IPS-NIHi7 (cell line): ENCODE results near the gene BRI3.

ENCODE experiments used
- DNase-seq: peaks from one replicate; pipeline ENCODE4 v3.0.0; 2012; ENCODE audit warnings: mixed read lengths; ENCODE audit errors: extremely low spot score

The BRI3 gene

DNA sequence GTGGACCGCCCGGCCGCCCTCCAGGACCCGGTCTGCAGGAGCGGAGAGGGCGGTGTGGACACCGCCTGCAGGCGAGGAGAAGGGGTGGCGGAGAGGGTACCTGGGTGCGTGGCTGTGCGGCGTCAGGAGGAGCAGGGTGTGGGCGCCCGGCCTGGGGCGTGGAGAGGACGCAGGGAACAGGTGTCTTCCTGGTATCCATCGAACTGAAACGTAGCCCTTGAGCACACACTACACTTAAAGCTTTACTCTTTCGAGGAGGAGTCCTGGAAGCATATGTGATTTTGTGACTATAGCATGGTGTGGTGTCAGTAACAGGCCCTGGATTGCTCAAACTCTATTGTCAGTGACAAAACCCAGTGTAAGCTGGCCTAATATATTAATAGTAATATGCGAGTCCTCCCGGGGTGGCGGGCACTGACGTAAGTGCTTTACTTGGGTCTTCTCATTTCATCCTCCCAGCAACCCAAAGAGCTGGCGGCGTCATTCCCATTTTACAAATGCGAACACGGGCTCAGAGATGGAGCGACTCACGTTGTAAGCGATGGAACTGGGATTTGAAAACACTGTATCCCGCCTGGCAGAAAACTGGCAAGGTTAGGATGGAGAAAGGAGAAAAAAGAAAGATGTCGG is 28.9 kb upstream of the BRI3 start:
- no peak for DNase-seq

DNA sequence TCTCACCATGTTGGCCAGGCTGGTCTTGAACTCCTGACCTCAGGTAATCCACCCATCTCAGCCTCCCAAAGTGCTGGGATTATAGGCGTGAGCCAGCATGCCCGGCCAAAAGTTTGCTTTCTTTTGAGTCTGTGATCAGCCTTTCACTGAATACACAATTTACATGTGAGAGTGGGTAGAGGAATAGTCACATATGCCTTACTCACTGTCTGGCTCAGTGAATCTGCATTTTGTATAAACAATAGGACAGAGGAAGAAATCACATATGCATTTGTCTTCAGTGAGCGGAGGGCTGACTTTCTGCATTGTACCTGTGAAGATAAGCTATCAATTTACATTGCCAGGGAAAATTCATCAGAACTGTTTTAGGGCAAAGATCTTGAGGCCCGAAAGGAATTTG is 27.0 kb upstream of the BRI3 start:
- no peak for DNase-seq

DNA sequence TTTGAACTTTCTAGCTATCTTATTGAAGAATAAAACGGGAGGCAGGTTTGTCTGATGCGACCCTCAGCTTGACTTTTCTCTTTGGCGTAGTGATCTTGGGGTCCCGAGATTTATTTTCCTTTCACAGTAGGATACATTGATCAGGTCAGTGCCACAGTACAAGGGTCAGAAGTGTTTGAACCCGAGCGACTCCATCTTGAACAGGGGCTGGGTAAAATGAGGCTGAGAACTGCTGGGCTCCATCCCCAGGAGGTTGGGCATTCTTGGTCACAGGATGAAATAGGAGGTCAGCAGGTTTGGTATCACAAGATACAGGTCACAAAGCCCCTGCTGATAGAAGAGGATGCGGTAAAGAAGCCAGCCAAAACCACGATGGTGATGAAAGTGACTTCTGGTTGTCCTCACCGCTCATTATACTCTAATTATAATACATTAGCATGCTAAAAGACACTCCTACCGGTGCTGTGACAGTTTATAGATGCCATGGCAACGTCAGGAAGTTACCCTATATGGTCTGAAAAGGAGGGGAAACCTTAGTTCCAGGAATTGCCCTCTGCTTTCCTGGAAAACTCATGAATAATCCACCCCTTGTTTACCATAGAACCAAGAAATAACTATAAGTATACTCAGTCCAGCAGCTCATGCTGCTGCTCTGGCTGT is 26.4 kb upstream of the BRI3 start:
- no peak for DNase-seq

DNA sequence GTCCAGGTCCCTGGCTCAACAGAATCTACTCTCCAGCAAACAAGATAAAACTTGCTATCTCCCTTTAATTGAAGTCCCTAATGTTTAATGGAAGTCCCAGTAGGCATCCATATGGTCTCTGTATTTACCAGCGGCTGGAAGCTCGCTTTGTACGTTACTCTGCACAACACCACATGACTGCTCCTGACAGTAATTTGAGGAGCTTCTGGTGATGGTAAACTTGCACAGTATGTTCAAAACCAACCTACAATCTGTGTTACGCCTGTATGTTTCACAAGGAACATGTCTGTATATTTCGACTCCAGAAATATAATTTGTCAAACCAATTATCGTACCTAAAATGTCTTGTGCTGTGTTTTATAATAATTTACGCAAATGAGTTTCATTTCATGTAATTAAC is 25.1 kb upstream of the BRI3 start:
- no peak for DNase-seq

DNA sequence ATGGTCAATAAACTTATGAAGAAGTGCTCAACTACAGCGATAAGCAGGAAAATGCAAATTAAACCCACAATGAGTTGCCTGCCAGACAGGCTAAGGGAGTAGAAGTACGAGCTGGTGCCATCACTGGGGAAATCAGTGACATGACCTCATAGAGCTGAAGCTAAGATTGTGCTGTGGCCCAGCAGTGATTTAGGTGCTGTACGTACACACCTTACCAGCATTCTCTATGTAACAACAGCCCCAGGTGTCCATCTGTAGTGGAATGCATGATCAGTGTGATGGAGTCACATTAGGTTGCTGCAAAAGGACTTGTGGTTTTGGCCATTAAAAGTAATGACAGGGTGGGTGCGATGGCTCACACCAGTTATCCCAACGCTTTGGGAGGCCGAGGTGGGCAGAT is 23.8 kb upstream of the BRI3 start:
- DNase-seq, result no peak

DNA sequence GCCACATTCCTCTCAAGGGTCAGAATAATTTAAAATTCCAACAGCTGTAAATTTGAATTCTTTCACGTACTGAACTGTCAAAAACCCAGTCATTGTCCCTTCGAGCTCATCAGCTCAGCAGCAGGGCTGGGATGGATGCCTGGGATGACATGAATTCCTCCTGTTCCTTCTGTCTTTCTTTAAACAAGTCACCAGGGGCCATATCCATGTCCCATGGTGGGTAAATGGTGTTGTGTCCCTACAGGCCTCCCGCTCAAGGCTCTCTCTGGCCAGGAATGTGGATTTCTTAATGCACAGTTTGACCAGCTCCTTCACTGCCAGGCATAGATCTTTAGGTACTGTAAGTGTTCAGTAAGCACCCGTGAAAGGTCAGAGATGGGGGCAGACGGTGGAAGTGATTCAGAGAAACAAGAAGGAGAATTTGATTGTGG is 15.6 kb upstream of the BRI3 start:
- DNase-seq, result no peak

DNA sequence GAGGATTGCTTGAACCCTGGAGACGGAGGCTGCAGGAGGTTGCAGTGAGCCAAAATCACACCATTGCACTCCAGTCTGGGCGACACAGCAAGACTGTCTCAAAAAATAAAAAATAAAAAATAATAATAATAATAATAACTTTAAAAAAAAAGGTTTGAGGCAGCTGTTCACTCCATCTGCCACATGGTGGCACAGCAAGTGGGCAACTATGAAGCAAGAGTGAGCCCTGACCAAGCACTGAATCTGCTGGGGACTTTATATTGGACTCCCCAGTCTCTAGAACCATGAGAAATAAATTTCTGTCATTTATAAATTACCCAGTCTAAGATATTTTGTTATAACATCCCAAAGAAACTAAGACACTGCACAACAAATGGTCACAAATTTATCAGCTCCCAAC is 14.6 kb upstream of the BRI3 start:
- DNase-seq, result no peak

DNA sequence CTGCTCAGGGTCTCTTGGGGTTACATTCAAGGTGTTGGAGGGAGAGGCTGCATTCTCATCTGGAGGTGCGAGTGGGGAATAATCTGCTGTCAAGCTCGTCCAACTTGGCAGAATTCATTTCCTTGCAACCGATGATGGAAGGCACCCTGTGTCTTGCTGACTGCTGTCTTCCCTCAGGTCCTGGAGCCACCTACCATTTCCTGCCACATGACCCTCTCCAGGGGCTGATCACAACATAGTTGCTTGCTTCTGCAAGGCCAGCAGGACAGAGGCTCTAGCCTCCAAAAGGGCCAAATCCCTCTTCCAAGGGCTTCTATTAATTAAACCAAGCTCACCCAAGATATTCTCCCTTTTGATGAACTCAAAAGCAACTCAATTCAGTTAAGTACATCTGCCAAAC is 14.2 kb upstream of the BRI3 start:
- no peak for DNase-seq

DNA sequence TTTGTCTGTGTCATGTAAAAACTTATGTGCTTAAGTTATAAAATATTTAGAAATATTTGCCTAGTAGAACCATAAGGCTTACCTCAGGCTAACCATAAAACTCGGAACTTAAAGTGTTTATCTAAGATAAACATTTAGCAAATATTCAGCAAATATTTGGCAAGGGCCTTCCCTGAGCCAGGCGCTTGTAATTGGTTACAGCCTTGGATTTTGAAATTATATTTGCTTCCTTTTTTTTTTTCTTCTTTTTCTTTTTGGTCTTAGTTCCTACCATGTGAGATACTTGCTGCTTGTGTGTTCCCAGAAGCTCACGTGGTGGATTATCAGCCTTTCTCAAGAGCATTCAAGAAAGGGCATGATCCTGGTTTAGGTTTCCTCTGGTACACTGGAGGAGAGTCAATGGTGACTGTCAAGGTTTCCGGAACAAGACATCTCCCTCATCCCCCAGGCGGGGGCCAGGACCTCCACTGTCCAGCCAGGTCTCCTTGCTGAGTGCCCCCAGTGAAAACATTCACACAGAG is 5.2 kb upstream of the BRI3 start:
- DNase-seq, result no peak

DNA sequence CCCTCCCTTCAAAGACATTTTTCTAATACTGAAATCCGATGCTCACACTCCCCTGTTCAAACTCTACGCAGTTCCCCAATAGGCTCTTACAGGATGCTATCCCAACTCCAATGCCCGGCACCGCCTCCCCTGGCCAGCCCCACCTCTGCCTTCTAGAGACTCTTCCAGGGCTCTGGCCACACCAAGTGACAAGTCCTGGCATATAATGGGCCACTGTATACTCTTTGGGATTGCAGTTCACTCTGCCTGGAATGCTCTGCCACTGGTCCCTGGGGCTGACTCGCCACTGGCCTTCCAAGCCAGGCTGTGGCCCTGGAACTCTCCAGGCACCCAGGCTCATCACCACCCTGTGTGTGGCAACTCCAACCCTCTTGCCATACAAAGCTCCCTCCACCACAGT is 3.1 kb upstream of the BRI3 start:
- no peak for DNase-seq

DNA sequence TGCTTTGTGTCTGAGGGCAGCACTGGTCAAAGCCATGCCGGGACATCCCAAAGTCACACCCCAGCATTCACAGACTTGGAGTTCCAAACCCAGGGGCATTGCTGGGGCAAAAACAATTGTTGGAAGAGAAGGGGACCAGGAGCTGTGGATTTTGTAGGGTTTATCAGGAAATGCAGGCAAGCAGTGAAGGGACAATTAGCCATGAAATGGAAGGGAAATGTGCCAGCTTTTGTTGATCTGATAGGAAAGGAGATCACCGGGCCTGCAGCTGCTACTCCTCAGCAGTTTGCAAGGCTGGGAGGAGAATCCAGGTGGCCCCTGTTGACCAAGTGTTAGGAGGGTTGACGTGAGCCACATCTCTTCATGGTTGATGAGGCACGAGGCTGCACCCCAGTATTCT is 2.5 kb upstream of the BRI3 start:
- DNase-seq, result no peak

DNA sequence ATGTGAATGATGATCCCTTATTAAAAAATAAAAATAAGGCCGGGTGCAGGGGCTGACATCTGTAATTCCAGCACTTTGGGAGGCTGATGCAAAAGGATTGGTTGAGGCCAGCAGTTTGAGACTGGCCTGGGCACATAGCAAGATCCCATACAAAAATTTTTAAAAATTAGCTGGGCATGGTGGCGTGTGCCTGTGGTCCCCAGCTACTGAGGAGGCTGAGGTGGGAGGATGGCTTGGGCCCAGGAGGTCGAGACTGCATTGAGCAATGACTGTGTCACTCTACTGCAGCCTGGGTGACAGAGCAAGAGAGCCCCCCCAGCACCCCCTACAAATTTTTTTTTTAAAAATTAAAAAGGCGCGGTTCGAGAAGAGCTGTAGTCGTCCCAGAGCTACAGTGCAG is 1.2 kb upstream of the BRI3 start:
- no peak for DNase-seq

DNA sequence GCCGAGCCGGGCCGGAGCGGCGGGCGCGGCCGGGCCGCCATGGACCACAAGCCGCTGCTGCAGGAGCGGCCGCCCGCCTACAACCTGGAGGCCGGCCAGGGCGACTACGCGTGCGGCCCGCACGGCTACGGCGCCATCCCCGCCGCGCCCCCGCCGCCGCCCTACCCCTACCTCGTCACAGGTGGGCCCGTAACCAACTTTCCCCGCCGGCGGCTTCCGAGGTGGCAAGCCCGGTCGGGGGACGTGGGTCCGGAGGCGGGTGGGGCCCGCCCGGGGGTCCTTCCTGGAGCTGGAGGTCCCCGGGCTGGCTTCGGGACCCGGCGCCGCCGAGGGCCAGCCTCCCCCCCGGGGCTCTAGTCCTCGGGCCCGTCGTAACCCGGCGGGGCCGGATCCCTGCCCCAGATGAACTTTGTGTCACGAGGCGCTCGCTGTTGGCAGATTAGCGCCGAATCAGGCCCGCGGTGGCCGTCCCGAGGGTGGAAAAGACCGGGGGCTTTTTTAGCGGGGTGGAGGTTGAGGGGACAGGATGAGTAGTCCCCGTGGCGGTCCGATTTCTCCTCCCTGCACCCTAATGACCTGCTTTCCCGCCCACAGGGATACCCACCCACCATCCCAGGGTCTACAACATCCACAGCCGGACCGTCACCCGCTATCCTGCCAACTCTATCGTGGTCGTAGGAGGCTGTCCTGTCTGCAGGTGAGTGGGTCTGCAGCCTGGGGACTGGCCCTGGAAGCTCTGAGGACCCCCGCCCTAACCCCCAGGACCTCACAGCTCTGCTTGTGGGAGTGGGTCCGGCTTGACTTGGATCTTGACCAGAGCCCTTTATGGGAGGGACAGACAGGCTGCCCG is 496 bp downstream of the BRI3 start:
- no peak for DNase-seq

DNA sequence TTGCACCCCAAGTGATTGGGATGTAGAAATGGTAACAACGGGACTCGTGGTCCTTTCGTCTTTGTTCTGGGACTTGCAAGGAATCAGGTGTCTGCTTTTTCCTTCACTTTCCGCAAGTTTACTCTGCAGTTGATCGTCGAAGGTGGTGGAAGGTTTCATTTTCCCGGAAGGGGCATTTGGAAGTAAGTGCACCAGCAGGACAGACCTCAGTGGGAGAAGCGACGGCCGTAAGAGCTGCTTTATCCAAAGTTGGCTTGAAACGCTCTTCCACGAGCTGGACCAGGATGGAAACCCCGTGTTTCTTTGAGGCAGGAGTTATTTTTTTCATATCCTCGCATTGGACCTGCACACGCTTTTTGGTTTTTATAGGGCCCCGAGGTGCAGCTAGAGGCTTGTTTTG is 1.2 kb downstream of the BRI3 start:
- DNase-seq, result no peak

DNA sequence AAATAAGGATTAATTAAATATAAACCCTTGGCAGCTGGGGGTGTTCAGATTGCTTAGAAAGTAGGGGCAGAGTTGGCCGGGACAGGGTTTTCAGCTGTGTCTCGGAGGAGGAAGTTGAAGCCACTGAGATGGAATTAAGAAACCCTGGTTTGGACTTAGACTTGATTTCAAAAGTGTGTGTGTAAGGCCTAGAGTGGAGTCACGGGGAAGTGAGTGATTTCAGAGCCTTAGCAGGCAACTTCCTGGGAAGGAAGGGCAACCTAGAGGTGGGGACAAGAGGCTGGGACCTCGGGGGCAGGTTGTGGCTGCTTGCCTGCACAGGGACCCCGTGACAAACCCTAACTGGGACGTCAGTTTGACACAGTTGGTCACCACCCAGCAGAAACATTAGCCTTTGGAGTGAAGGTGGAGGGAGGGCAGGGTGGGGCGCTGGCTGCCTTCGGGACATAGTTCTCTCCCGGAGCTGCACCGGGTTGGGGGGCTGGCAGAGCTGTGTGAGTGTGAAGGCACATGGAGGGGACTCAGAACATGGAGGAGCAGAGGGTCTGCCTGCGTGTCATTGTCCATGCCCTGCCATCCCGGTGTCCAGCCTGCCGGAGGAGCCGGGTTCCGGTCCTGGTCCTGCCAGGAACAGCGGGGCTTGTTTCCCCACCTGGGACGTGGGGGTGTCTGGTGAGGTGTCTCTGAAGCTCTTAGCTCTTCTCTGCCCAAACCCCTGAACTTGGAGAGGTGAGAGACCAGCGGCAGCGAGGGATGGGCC is 1.8 kb downstream of the BRI3 start:
- DNase-seq, result no peak

DNA sequence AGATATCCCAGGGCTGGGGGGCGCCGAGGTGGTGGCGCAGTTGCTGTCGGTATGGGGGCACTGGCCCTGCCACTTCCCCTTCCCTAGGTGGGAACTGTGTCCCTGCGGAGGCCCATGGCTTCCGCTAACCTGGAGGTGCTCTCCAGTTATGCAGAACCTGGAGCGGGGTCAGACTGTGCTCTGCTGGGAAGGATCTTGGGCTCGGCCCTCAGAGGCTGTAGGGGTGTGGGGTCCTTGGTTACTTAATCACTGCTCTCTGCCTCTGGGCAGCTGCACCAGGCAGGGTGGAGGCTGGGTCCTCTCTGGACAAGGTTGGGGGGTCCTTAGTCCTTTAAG is 2.4 kb downstream of the BRI3 start:
- no peak for DNase-seq

DNA sequence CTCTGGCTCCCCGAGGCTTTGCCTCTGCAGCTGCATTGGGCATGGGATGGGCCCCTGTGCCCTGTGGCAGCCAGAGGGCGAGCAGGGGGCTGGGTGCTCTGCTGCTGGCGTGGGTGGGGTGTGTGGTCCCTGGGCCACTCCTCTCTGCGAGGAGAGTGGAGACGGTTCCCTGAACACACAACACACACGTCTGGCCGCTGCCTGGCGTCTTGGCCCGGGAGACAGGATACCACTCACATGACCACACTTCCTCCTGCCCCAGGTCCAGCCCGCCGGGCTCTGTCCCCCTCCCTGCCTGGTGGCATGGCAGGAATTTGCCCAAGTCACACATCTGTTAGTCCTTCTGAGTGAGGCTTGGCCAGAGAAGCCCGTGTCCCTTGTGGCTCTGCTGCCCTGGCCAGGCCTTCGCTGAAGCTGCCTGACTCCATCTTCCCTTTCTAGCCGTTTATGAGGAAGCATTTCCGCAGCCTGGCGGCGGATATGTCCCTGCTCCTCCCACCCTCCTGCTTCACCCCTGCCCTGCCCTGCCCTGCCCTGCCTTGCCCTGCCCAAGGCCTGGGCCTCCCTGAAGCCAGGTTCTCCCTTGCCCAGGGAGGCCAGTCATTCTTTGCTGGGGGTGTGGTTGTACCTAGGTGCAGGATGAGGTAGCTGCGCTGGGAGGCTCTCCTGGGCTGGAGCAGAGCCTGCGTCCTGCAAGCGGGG is 3.0 kb downstream of the BRI3 start:
- DNase-seq, result no peak

DNA sequence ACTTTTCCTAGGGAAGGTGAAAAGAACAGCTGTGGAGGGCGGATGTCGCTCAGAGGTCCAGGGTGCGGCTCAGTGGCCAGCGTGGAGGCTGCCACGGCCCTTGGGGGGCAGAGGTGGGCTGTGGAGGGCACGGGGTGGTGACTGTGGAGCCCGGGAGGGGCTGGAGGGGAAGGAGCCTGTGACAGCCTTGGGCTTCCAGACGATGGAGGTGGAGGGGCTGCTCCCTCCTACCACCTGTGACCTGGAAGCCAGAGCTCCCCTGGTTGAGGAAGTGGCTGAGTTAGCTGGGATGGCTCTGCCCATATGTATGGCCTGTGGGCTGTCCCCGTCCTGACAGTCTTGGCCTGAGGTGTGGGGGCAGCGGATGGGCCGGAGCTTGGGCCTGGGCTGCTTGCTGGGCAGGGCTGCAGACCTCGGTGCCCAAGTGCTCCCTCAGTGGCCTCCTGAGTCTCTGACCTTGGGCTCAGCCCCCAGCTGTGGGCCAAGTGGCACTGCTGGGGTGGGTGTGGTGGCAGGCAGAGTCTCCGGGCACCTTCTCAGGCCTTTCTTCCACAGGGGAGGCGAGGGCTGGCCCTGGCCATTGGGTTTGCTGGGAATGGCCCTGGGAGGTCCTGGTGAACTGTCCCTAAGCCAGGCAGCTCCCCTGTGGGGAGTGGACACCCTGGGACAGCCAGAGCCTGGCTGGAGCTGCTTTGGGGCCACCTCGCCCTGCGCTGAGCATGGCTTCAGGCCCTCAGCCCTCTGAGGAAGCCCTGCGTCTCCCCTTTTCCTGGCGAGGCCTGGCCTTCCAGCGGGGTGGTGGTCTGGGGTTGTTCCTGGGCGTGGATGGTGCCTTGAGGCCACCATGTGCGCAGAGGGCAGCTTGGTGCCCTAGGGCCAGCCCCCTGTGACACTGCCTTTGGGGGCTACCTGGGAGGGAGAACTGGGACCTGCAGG is 3.9 kb downstream of the BRI3 start:
- no peak for DNase-seq

DNA sequence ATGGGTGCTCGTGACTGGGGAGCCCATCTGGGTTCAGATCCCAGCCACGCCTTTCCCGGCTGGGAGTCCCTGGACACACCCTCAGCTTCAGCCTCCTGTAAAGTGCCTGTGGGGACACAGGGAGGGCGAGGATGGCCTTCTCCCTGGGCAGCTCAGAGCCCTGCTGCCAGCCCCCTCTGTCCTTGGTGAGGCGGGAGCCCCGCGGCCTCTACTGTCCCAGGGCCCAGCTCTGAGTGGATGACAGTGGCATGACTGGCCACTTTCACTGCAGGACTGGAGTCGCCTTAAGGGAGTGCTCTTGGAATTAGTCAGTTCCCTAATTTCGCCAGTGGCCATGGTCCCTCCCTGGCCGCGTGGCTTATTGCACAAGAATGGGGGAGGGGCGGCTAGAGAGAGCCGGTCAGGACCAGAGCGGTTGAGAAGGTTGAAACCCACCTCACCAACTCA is 4.6 kb downstream of the BRI3 start:
- no peak for DNase-seq

DNA sequence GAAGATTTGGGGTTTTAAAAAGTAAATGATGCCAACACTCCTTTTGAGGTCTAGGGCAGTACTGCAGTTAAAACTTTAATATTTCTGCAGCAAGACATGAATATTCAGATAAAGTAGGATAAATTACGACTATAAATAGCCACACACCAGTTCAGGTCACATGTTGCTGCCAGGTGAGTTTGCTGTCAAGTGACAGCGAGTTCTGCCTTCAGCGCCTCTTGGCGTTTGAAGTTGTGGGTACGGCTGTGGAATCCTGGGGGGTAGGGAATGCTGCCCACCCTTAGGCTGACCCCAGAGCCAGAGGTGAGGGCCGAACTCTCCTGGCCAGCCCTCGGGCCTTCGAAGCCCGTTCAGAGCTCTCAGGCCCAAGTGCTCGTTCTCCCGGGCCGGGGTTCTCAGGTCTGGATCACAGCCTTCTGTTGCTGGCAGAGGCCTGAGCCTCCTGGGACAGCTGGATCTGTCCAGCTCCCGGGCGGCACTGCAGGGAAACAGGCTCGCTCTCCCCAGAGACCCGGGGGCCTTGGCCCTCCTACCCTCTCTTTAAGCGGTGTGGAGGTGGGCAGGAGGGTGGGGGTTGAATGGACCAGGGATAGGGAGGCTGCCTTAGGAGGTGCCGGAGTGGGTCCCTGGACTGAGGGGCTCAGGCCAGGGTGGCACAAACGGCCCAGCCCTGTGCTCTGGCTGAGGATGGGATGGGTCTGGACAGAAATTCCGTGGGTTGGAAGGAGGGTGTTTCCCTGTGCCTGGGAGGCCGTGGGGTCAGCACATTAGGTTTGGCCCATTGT is 5.4 kb downstream of the BRI3 start:
- DNase-seq, result no peak
